Measurements from ENCODE around the gene PHTF1.
A peak's percentile ranks its signal among the peaks of the same experiment; 100 is the strongest.

PHTF1 gene

DNA sequence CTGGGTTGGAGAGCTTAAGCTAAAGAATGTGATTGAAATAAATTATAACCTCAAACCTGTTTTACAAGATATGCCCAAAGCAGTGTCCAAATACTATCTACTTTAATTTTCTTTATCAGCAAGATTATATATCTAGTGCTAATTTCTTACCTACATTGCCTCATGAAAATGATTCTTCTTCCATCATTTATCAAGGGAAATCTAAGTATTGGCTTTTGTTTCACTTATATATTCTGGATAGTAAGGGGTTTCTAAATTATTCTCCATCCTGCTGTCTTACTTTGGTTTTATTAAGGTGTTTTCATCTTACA lies 81.2 kb downstream of the PHTF1 start (continued):
- TF ChIP-seq, protein P1, sequence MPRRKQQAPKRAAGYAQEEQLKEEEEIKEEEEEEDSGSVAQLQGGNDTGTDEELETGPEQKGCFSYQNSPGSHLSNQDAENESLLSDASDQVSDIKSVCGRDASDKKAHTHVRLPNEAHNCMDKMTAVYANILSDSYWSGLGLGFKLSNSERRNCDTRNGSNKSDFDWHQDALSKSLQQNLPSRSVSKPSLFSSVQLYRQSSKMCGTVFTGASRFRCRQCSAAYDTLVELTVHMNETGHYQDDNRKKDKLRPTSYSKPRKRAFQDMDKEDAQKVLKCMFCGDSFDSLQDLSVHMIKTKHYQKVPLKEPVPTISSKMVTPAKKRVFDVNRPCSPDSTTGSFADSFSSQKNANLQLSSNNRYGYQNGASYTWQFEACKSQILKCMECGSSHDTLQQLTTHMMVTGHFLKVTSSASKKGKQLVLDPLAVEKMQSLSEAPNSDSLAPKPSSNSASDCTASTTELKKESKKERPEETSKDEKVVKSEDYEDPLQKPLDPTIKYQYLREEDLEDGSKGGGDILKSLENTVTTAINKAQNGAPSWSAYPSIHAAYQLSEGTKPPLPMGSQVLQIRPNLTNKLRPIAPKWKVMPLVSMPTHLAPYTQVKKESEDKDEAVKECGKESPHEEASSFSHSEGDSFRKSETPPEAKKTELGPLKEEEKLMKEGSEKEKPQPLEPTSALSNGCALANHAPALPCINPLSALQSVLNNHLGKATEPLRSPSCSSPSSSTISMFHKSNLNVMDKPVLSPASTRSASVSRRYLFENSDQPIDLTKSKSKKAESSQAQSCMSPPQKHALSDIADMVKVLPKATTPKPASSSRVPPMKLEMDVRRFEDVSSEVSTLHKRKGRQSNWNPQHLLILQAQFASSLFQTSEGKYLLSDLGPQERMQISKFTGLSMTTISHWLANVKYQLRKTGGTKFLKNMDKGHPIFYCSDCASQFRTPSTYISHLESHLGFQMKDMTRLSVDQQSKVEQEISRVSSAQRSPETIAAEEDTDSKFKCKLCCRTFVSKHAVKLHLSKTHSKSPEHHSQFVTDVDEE (CRISPR knock-in tag; IDR thresholded peaks at IDR 0.05) = no peak
- no peak for TF ChIP-seq TCF4 (CRISPR knock-in tag; IDR thresholded peaks at IDR 0.05; ENCODE audit: borderline replicate concordance)
- TF ChIP-seq ZNF70 (CRISPR knock-in tag; IDR thresholded peaks at IDR 0.05) = no peak
- TF ChIP-seq RARB (CRISPR knock-in tag; IDR thresholded peaks at IDR 0.05) = no peak
- TF ChIP-seq TOX (CRISPR knock-in tag; IDR thresholded peaks at IDR 0.05; ENCODE audit: borderline replicate concordance) = no peak
- TF ChIP-seq, protein P2, sequence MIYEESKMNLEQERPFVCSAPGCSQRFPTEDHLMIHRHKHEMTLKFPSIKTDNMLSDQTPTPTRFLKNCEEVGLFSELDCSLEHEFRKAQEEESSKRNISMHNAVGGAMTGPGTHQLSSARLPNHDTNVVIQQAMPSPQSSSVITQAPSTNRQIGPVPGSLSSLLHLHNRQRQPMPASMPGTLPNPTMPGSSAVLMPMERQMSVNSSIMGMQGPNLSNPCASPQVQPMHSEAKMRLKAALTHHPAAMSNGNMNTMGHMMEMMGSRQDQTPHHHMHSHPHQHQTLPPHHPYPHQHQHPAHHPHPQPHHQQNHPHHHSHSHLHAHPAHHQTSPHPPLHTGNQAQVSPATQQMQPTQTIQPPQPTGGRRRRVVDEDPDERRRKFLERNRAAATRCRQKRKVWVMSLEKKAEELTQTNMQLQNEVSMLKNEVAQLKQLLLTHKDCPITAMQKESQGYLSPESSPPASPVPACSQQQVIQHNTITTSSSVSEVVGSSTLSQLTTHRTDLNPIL (CRISPR knock-in tag; IDR thresholded peaks at IDR 0.05; ENCODE audit: low read depth) = no peak
- TF ChIP-seq, protein P3, sequence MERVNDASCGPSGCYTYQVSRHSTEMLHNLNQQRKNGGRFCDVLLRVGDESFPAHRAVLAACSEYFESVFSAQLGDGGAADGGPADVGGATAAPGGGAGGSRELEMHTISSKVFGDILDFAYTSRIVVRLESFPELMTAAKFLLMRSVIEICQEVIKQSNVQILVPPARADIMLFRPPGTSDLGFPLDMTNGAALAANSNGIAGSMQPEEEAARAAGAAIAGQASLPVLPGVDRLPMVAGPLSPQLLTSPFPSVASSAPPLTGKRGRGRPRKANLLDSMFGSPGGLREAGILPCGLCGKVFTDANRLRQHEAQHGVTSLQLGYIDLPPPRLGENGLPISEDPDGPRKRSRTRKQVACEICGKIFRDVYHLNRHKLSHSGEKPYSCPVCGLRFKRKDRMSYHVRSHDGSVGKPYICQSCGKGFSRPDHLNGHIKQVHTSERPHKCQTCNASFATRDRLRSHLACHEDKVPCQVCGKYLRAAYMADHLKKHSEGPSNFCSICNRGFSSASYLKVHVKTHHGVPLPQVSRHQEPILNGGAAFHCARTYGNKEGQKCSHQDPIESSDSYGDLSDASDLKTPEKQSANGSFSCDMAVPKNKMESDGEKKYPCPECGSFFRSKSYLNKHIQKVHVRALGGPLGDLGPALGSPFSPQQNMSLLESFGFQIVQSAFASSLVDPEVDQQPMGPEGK (CRISPR knock-in tag; IDR thresholded peaks at IDR 0.05; ENCODE audit: borderline replicate concordance) = no peak
- no peak for TF ChIP-seq SNAI2 (CRISPR knock-in tag; IDR thresholded peaks at IDR 0.05)

DNA sequence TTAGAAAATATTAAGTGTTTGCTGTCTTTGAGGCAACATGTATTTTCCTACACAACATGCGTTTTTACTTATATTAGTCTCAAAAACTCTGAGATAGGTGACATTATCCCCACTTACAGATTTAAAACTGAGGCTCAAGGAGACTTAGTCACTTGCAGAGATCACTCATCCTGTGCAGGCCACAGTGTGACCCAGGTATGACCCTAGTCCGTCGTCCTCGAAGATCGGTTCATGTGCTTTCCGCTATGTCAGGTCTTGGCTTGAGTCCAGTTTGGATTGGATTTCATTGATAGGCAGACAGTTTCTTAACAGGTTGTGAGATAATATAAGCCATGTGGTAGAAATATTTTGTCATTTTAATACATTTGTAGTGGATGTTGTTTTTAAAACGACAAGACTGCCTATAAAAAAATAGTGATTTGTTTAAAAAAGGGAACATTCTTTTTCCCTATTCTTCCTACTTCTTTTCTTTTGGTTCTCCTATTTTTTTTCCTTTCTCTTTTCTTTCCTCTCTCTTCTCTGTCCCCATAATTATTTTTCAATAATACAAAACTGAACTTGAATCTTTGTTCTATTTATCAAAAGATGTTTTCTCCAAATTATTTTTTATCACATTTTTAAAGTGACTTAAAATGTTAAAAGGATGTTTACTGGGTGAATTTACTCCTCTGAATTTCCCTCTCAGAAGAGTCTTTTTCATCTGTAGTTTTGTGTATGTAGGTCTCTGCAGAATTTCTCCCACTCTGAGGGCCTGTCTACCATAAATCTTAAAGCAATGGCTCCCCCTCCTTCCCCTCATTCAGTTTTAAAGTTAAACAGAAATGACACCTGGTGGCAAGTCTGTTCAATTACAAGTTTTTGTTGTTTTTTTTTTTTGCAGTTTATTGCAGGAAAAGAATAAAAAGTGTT lies 81.8 kb downstream of the PHTF1 start:
- ATAC-seq = peak; percentile 80
- no peak for TF ChIP-seq PPARA (CRISPR knock-in tag; IDR thresholded peaks at IDR 0.05; ENCODE audit: borderline replicate concordance)
- no peak for TF ChIP-seq ARNTL (CRISPR knock-in tag; IDR thresholded peaks at IDR 0.05; ENCODE audit: borderline replicate concordance, low read depth)
- 0 out of 2 replicates have a peak, but pooled peaks have one; percentile 14 for TF ChIP-seq ISL1 (CRISPR knock-in tag; IDR thresholded peaks at IDR 0.05)
- no peak for TF ChIP-seq BACH2 (CRISPR knock-in tag; IDR thresholded peaks at IDR 0.05; ENCODE audit: borderline replicate concordance)
- TF ChIP-seq, protein P4, sequence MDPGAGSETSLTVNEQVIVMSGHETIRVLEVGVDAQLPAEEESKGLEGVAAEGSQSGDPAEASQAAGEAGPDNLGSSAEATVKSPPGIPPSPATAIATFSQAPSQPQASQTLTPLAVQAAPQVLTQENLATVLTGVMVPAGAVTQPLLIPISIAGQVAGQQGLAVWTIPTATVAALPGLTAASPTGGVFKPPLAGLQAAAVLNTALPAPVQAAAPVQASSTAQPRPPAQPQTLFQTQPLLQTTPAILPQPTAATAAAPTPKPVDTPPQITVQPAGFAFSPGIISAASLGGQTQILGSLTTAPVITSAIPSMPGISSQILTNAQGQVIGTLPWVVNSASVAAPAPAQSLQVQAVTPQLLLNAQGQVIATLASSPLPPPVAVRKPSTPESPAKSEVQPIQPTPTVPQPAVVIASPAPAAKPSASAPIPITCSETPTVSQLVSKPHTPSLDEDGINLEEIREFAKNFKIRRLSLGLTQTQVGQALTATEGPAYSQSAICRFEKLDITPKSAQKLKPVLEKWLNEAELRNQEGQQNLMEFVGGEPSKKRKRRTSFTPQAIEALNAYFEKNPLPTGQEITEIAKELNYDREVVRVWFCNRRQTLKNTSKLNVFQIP (CRISPR knock-in tag; IDR thresholded peaks at IDR 0.05; ENCODE audit: borderline replicate concordance, low read depth) = no peak
- TF ChIP-seq ZFP30 (CRISPR knock-in tag; IDR thresholded peaks at IDR 0.05) = no peak
- TF ChIP-seq, protein P5, sequence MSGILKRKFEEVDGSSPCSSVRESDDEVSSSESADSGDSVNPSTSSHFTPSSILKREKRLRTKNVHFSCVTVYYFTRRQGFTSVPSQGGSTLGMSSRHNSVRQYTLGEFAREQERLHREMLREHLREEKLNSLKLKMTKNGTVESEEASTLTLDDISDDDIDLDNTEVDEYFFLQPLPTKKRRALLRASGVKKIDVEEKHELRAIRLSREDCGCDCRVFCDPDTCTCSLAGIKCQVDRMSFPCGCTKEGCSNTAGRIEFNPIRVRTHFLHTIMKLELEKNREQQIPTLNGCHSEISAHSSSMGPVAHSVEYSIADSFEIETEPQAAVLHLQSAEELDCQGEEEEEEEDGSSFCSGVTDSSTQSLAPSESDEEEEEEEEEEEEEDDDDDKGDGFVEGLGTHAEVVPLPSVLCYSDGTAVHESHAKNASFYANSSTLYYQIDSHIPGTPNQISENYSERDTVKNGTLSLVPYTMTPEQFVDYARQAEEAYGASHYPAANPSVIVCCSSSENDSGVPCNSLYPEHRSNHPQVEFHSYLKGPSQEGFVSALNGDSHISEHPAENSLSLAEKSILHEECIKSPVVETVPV (CRISPR knock-in tag; IDR thresholded peaks at IDR 0.05) = no peak
- TF ChIP-seq ESRRG (CRISPR knock-in tag; IDR thresholded peaks at IDR 0.05) = peak; percentile 21; the same call in 1 of the 2 replicates
- TF ChIP-seq ZNF8 (CRISPR knock-in tag; IDR thresholded peaks at IDR 0.05) = peak; percentile 74
- TF ChIP-seq ZC3H10 (CRISPR knock-in tag; IDR thresholded peaks at IDR 0.05) = no peak
- TF ChIP-seq SNAI2 (CRISPR knock-in tag; IDR thresholded peaks at IDR 0.05) = no peak
- TF ChIP-seq ZNF565 (CRISPR knock-in tag; conservative IDR thresholded peaks at IDR 0.05; ENCODE audit: low read depth) = no peak
- no peak for TF ChIP-seq TOX (CRISPR knock-in tag; IDR thresholded peaks at IDR 0.05; ENCODE audit: borderline replicate concordance)
- TF ChIP-seq, protein P3 (CRISPR knock-in tag; IDR thresholded peaks at IDR 0.05; ENCODE audit: borderline replicate concordance) = no peak
- no peak for TF ChIP-seq CSDC2 (CRISPR knock-in tag; IDR thresholded peaks at IDR 0.05)
- TF ChIP-seq OSR1 (CRISPR knock-in tag; IDR thresholded peaks at IDR 0.05) = no peak
- no peak for TF ChIP-seq RARB (CRISPR knock-in tag; IDR thresholded peaks at IDR 0.05)
- TF ChIP-seq, protein P1 (CRISPR knock-in tag; IDR thresholded peaks at IDR 0.05) = no peak
- TF ChIP-seq GLIS3 (CRISPR knock-in tag; IDR thresholded peaks at IDR 0.05) = no peak
- TF ChIP-seq TCF4 (CRISPR knock-in tag; IDR thresholded peaks at IDR 0.05; ENCODE audit: borderline replicate concordance) = no peak
- no peak for TF ChIP-seq ZFP3 (CRISPR knock-in tag; IDR thresholded peaks at IDR 0.05)
- no peak for TF ChIP-seq ZNF70 (CRISPR knock-in tag; IDR thresholded peaks at IDR 0.05)
